ENCODE results near the gene ERP44.

DNA sequence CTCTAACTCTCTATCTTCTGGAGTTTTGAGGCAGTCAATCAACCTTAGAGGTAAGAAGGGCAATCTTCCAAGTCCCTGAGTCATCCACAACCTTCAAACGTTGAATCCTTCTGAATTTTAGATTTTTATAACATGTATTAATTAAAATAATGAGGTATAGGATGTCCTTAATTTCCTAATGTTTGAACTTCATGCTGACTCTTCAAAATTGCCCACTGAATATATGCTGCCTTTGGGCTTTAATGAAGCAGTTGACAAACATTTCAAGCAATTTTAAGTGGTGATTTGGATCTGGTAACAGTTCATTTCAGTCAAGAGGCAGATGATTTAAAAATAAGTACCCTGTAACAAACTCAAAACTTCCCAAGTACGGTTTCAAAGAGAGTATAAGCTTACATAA, 26.0 kb downstream of the ERP44 start:
- TF ChIP-seq, protein P1, sequence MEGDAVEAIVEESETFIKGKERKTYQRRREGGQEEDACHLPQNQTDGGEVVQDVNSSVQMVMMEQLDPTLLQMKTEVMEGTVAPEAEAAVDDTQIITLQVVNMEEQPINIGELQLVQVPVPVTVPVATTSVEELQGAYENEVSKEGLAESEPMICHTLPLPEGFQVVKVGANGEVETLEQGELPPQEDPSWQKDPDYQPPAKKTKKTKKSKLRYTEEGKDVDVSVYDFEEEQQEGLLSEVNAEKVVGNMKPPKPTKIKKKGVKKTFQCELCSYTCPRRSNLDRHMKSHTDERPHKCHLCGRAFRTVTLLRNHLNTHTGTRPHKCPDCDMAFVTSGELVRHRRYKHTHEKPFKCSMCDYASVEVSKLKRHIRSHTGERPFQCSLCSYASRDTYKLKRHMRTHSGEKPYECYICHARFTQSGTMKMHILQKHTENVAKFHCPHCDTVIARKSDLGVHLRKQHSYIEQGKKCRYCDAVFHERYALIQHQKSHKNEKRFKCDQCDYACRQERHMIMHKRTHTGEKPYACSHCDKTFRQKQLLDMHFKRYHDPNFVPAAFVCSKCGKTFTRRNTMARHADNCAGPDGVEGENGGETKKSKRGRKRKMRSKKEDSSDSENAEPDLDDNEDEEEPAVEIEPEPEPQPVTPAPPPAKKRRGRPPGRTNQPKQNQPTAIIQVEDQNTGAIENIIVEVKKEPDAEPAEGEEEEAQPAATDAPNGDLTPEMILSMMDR (IDR thresholded peaks at IDR 0.05), result no peak
- no peak for TF ChIP-seq POLR2A (IDR thresholded peaks at IDR 0.05)
